GM23248 (cell line): ENCODE results near the gene CBS.
"Not testable (repeated sequence)": the region's sequence is repeated elsewhere in the genome, so short reads cannot be mapped to it uniquely, and the experiment has no call there.

ENCODE experiments used
- EZH2 ChIP-seq: fragments of 200-600 bp; sonication (generic); IDR thresholded peaks from 2 replicates; pipeline ENCODE4 v1.6.1; 2018; ENCODE audit warnings: antibody characterized with exemption, mild to moderate bottlenecking; ENCODE audit not compliant: insufficient read depth, poor library complexity, severe bottlenecking
- EZH2phosphoT487 ChIP-seq: fragments of 200-600 bp; sonication (generic); IDR thresholded peaks from 2 replicates; pipeline ENCODE4 v1.6.1; 2018; ENCODE audit warnings: antibody characterized with exemption, moderate library complexity, mild to moderate bottlenecking, low read depth; ENCODE audit not compliant: insufficient read depth

DNA sequence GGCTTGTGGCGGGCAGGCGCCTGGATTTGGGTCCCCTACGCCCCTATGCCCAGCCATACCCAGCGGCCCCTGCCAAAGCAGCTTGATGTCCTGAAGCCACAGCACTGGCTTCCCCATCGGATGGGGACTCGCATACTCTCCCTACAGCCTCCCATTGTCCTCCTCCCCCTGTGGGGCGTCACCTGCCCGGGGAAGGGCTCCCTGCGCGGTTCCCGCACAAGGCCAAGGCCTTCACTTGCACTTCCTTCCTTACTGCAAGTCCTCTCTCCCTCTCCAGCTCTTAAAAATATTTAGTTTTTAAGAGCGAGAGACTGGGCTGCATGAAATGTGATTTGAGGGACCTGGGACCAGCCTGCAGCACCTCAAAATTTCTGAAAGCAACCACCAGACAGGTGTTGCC is 8.9 kb downstream of the CBS start:
- TF ChIP-seq EZH2phosphoT487, EZH2: not testable (repeated sequence)
